ENCODE measurements around the gene GPR157.

Gene GPR157

DNA sequence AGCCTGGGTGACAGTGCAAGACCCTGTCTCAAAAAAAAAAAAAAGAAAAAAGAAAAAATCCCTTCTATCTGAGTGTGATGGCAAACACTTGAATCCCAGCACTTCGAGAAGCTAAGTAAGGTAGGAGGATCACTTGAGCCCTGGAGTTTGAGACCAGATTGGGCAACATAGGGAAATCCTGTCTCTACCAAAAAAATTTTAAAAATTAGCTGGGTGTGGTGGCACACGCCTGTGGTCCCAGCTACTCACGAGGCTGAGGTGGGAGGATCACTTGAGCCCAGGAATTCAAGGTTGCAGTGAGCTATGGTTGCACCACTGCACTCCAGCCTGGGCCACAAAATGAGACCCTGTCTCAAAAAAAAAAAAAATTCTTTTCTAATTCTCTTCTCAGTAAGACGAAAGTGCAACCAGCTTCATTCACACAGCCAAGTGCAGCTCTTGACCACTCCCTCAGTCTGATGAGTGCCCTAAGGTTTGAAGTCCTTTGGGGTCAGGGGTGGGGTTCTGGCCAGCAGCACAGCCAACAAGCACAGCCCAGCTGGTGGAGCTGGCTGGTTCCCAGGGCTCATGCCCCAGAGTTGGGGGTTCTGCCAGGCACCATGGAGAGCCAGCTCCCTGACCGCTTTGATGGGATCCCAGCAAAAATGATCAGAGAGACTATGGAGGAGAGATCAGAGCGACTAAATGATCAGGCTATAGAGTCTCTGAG, 67.5 kb downstream of the GPR157 start:
- TF ChIP-seq CTCF (IDR thresholded peaks at IDR 0.05; ENCODE audit: low read depth, low read length) (no peak), MAX (IDR thresholded peaks at IDR 0.05; ENCODE audit: low read depth, low read length) (no peak)
- no peak for DNase-seq (ENCODE audit: low read depth)
- H3K4me3 ChIP-seq (ENCODE audit: low read depth, low read length) = no peak overlapping the region

DNA sequence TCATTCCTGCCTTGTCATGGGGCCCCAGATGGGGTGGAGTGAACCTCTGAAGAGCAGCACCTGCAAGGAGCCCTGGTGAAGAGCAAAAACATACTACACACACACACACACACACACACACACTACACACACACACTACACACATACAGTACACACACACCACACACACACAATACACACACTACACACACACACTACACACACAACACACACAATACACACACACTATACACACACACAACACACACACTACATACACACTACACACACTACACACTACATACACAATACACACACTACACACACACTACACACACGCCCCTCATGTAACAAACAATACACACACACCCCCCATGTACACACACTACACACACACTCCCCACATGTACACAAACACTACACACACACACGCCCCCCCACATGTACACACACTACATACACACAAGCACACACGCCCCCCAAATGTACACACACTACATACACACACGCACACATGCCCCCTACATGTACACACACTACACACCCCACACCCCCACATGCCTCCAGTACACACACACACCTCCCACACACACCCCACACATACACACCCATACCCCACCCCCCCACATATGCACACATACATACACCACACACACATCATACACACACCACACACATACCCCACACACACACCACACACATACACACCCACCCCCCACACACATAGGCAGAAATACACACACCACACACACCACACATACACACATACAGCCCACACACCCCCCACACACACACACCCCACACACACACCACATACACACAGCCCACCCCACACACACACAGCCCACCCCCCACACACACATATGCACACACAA, 68.8 kb downstream of the GPR157 start:
- no peak for TF ChIP-seq POLR2A (IDR thresholded peaks at IDR 0.05; ENCODE audit: extremely low read depth, insufficient read length)
- TF ChIP-seq MAX (IDR thresholded peaks at IDR 0.05; ENCODE audit: low read depth, low read length) = no peak
- no peak for TF ChIP-seq CTCF (IDR thresholded peaks at IDR 0.05; ENCODE audit: low read depth, low read length)
- TF ChIP-seq MYC (IDR thresholded peaks at IDR 0.05; ENCODE audit: low read depth, low read length) = no peak
- no peak overlapping the region for H3K4me3 ChIP-seq (ENCODE audit: low read depth, low read length)
- no peak for DNase-seq (ENCODE audit: low read depth)

DNA sequence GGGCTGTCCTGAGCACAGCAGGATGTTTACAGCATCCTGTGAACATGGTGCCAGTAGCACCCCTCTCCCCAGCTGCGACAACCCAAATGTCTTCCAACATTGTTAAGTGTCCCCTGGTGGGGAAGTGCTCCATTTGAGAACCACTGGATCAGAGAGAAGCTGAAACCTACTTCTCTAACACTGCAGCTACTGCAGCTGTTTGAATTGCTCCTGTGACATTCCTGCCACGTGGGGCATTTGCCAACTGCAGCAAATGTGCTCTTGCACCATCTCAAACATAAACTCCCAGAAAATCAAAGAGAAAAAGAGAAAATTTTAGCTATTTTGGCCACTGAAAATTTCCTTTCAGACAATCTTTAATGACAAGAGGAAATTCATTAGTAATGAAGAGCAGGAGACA, 70.4 kb downstream of the GPR157 start:
- DNase-seq (ENCODE audit: low read depth) = no peak
- no peak overlapping the region for H3K4me3 ChIP-seq (ENCODE audit: low read depth, low read length)
- TF ChIP-seq POLR2A (IDR thresholded peaks at IDR 0.05; ENCODE audit: extremely low read depth, insufficient read length) (no peak), MYC (IDR thresholded peaks at IDR 0.05; ENCODE audit: low read depth, low read length) (no peak), CTCF (IDR thresholded peaks at IDR 0.05; ENCODE audit: low read depth, low read length) (no peak), MAX (IDR thresholded peaks at IDR 0.05; ENCODE audit: low read depth, low read length) (no peak)

- no peak overlapping the region for H3K4me3 ChIP-seq (ENCODE audit: low read depth, low read length)
- no peak for DNase-seq (ENCODE audit: low read depth)
- no peak for TF ChIP-seq CTCF (IDR thresholded peaks at IDR 0.05; ENCODE audit: low read depth, low read length)
- TF ChIP-seq MYC (IDR thresholded peaks at IDR 0.05; ENCODE audit: low read depth, low read length) = no peak
- TF ChIP-seq MAX (IDR thresholded peaks at IDR 0.05; ENCODE audit: low read depth, low read length) = no peak
- TF ChIP-seq POLR2A (IDR thresholded peaks at IDR 0.05; ENCODE audit: extremely low read depth, insufficient read length) = no peak
These were observed 71.1 kb downstream of the GPR157 start for GRCh38 chr1:9057851-9058250.

GRCh38 chr1:9052272-9053049, 76.4 kb downstream of the GPR157 start:
- no peak overlapping the region for H3K4me3 ChIP-seq (ENCODE audit: low read depth, low read length)
- no peak for DNase-seq (ENCODE audit: low read depth)
- TF ChIP-seq MYC (IDR thresholded peaks at IDR 0.05; ENCODE audit: low read depth, low read length) = no peak

GRCh38 chr1:9051379-9051778, 77.5 kb downstream of the GPR157 start:
- no peak for DNase-seq (ENCODE audit: low read depth)
- no peak overlapping the region for H3K4me3 ChIP-seq (ENCODE audit: low read depth, low read length)
- TF ChIP-seq POLR2A (IDR thresholded peaks at IDR 0.05; ENCODE audit: extremely low read depth, insufficient read length) = no peak
- no peak for TF ChIP-seq MAX (IDR thresholded peaks at IDR 0.05; ENCODE audit: low read depth, low read length)
- TF ChIP-seq MYC (IDR thresholded peaks at IDR 0.05; ENCODE audit: low read depth, low read length) = no peak
- TF ChIP-seq CTCF (IDR thresholded peaks at IDR 0.05; ENCODE audit: low read depth, low read length) = no peak
